HG02759 (cell line): ENCODE results near the gene ZDHHC19.
A peak's percentile ranks its signal among the peaks of the same experiment; 100 is the strongest.
"Not testable (repeated sequence)": the region's sequence is repeated elsewhere in the genome, so short reads cannot be mapped to it uniquely, and the experiment has no call there.

Source experiments
- ATAC-seq: cut with Tn5 transposase; IDR thresholded peaks from one replicate; pipeline ENCODE4 v1.9.1; 2021; ENCODE audit warnings: mild to moderate bottlenecking, moderate library complexity; ENCODE audit not compliant: unreplicated experiment

ZDHHC19 gene

GRCh38 chr3:196179380-196180308 lies 31.6 kb downstream of the ZDHHC19 start:
- peak; percentile 75 for ATAC-seq

GRCh38 chr3:196178993-196179379 lies 32.2 kb downstream of the ZDHHC19 start:
- ATAC-seq = no peak

GRCh38 chr3:196177967-196178366 lies 33.2 kb downstream of the ZDHHC19 start:
- ATAC-seq = no peak

GRCh38 chr3:196177567-196177966 lies 33.6 kb downstream of the ZDHHC19 start:
- no peak for ATAC-seq

GRCh38 chr3:196175722-196176121 lies 35.5 kb downstream of the ZDHHC19 start:
- no peak for ATAC-seq

GRCh38 chr3:196175116-196175625 lies 36.0 kb downstream of the ZDHHC19 start:
- ATAC-seq = no peak

GRCh38 chr3:196174652-196175051 lies 36.5 kb downstream of the ZDHHC19 start:
- ATAC-seq = no peak

- not testable (repeated sequence) for ATAC-seq
Observed at GRCh38 chr3:196170296-196170695, 40.9 kb downstream of the ZDHHC19 start.

- no peak for ATAC-seq
Observed at GRCh38 chr3:196169836-196170240, 41.4 kb downstream of the ZDHHC19 start.

- ATAC-seq = no peak
Observed at GRCh38 chr3:196168808-196169391, 42.3 kb downstream of the ZDHHC19 start.

- ATAC-seq = no peak
Observed at GRCh38 chr3:196166741-196167140, 44.5 kb downstream of the ZDHHC19 start.

- no peak for ATAC-seq
Observed at GRCh38 chr3:196165850-196166249, 45.4 kb downstream of the ZDHHC19 start.

- not testable (repeated sequence) for ATAC-seq
Observed at GRCh38 chr3:196165006-196165575, 46.1 kb downstream of the ZDHHC19 start.

- ATAC-seq = no peak
Observed at GRCh38 chr3:196164576-196164975, 46.6 kb downstream of the ZDHHC19 start.

GRCh38 chr3:196163666-196164493 lies 47.3 kb downstream of the ZDHHC19 start:
- ATAC-seq = no peak

- ATAC-seq = no peak
Observed at GRCh38 chr3:196163212-196163611, 48.0 kb downstream of the ZDHHC19 start.

- no peak for ATAC-seq
Observed at GRCh38 chr3:196162679-196163078, 48.5 kb downstream of the ZDHHC19 start.

GRCh38 chr3:196159952-196160804 lies 51.0 kb downstream of the ZDHHC19 start:
- ATAC-seq = peak; percentile 95

GRCh38 chr3:196159526-196159925 lies 51.7 kb downstream of the ZDHHC19 start:
- no peak for ATAC-seq

GRCh38 chr3:196156160-196156559 lies 55.0 kb downstream of the ZDHHC19 start:
- ATAC-seq = no peak
